Panc1 (cell line): Measurements from ENCODE around the gene ZFP62. TPM values are rescaled to one million over a fixed set of nuclear protein-coding genes. Genes with fewer than 3 reads are reported as not detected.

Source experiments
- ATAC-seq: fragments of 200-7000 bp; cut with Tn5 transposase; 2 replicates; pipeline ENCODE4 v1.9.1; 2020; ENCODE audit warnings: mild to moderate bottlenecking, moderate library complexity
- BruUV-seq: library from RNA; stranded (reverse); fragments of 400-500 nt; replicated peaks from 2 replicates; lab custom pipeline; 2021; lab: Mats Ljungman, UMichigan
- CTCF ChIA-PET: fragments of 300-600 bp; sonication (Branson Sonifier 250); formaldehyde crosslinking; loops from one replicate; lab custom pipeline; 2022; ENCODE audit warnings: antibody characterized with exemption; lab: Charles Lee
- POLR2A ChIA-PET: fragments of 300-600 bp; sonication (Branson Sonifier 250); formaldehyde crosslinking; loops from one replicate; lab custom pipeline; 2022; ENCODE audit warnings: antibody characterized with exemption; lab: Charles Lee
- DNase-seq: peaks from one replicate; pipeline ENCODE4 v3.0.0-alpha.2; 2010; ENCODE audit warnings: low read depth, low spot score
- H3K27ac ChIP-seq: 2 replicates; pipeline ENCODE4 v1.5.1; 2011; ENCODE audit warnings: mild to moderate bottlenecking, low read length, inconsistent platforms
- H3K27me3 ChIP-seq: fragments of 200-500 bp; sonication (Bioruptor generic); 2 replicates; pipeline ENCODE4 v1.6.0; 2014; ENCODE audit warnings: low read length, inconsistent platforms; ENCODE audit not compliant: control insufficient read depth, insufficient read depth
- H3K36me3 ChIP-seq: fragments of 200-500 bp; sonication (Bioruptor generic); 2 replicates; pipeline ENCODE4 v1.5.1; 2014; ENCODE audit warnings: inconsistent platforms, mild to moderate bottlenecking, low read length, moderate library complexity; ENCODE audit not compliant: control insufficient read depth, insufficient read depth
- H3K4me1 ChIP-seq: 2 replicates; pipeline ENCODE4 v1.5.1; 2011; ENCODE audit warnings: inconsistent platforms, mild to moderate bottlenecking, low read length, moderate library complexity; ENCODE audit not compliant: control insufficient read depth, insufficient read depth
- H3K4me3 ChIP-seq, 2 experiments: 2 replicates each; pipeline ENCODE4 v1.5.1; 2011 to 2012; ENCODE audit warnings: low read depth in 2 of 2, low read length in 2 of 2, mild to moderate bottlenecking in 2 of 2, inconsistent platforms in 1 of 2, moderate library complexity in 1 of 2
- H3K9me3 ChIP-seq: fragments of 200-500 bp; sonication (Bioruptor generic); 2 replicates; pipeline ENCODE4 v1.5.1; 2014; ENCODE audit warnings: low read depth, mild to moderate bottlenecking, inconsistent platforms, low read length, moderate library complexity; ENCODE audit not compliant: control insufficient read depth, insufficient read depth
- CTCF ChIP-seq: fragments of 450-650 bp; IDR thresholded peaks from 2 replicates; pipeline ENCODE4 v1.5.1; 2017; ENCODE audit warnings: mild to moderate bottlenecking
- POLR2AphosphoS5 ChIP-seq: IDR thresholded peaks from 2 replicates; pipeline ENCODE4 v1.6.1; 2012; ENCODE audit warnings: mild to moderate bottlenecking, low read depth, low read length, moderate library complexity
- REST ChIP-seq, 2 experiments: IDR thresholded peaks; 2 replicates each; pipeline ENCODE4 v1.6.1; 2011 to 2012; ENCODE audit warnings: low read depth in 2 of 2, control low read depth in 1 of 2, low read length in 1 of 2, mild to moderate bottlenecking in 1 of 2, moderate library complexity in 1 of 2; ENCODE audit not compliant: insufficient read depth in 1 of 2
- SIN3A ChIP-seq: IDR thresholded peaks from 2 replicates; pipeline ENCODE4 v1.6.1; 2012; ENCODE audit warnings: low read depth, mild to moderate bottlenecking, low read length, moderate library complexity, borderline replicate concordance; ENCODE audit not compliant: insufficient read depth
- TCF7L2 ChIP-seq: IDR thresholded peaks from 2 replicates; pipeline ENCODE4 v1.6.1; 2011; ENCODE audit warnings: mild to moderate bottlenecking, low read depth, low read length, inconsistent platforms
- in situ Hi-C: cut with HindIII; loops from 2 replicates; pipeline ENCODE4 v1.10.0; 2016; ENCODE audit warnings: low sequenced_read_pairs, low pct_unique_long_range_greater_than_20kb
- intact Hi-C: fragments of 100-400 bp; cut with micrococcal nuclease; formaldehyde crosslinking; loops from one replicate; pipeline ENCODE4 v1.10.0; 2022; ENCODE audit not compliant: unreplicated experiment
- total RNA-seq: library from RNA; stranded (reverse); gene quantifications from one replicate; pipeline ENCODE4 v1.2.1, GENCODE V29; 2021; ENCODE audit not compliant: unreplicated experiment

ZFP62 gene
- total RNA-seq, 1 experiment from 2014 or later: 17.8 TPM

DNA sequence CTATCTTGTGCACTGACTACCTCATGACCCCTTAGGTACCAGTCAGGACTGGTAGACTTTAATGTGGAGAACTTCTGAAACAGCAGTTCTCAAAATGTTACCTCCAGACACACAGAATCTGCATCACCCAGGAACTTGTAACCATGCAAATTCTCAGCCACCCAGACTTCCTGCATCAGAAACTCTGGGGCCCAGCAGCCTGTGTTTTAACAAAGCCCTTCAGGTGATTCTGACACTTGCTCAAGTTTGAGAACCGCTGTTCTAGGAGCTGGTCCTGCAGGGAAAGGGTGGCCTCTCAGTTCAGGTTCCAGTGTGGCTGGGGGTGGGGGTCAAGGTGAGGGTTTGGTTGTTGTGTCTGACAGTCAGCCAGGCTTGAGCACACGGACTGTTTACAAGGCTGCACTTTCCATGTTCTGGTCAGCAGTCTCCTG, 28.4 kb downstream of the ZFP62 start:
- in situ Hi-C loops: no loop called here
- intact Hi-C loops: no loop called here
- no TSS peak for BruUV-seq
- H3K36me3 ChIP-seq: peaks cover 2% of the 10 kb centered on the region; the same call in 1 of the 2 replicates
- ChIA-PET CTCF (no interaction called here), POLR2A (no interaction called here)
- no peak for TF ChIP-seq REST (IDR thresholded peaks at IDR 0.05; ENCODE audit: insufficient read depth in 1 of 2, low read depth in 2 of 2, low read length in 1 of 2)
- TF ChIP-seq CTCF: no peak
- TF ChIP-seq POLR2AphosphoS5: no peak
- no peak for TF ChIP-seq SIN3A
- TF ChIP-seq TCF7L2: no peak
- H3K27ac ChIP-seq: 0 out of 2 replicates have a peak overlapping the region, but pooled peaks have one; percentile 41
- H3K4me1 ChIP-seq: peaks cover 4% of the 10 kb centered on the region; the same call in 1 of the 2 replicates
- DNase-seq (no peak), ATAC-seq (no peak)
- peaks cover 10% of the 10 kb centered on the region; the same call in 1 of the 2 replicates for H3K9me3 ChIP-seq
- peak overlapping the region in 1 of 2 experiments; percentile 94; a peak in 1 of 4 replicates for H3K4me3 ChIP-seq
- no peaks in the 10 kb centered on the region for H3K27me3 ChIP-seq

DNA sequence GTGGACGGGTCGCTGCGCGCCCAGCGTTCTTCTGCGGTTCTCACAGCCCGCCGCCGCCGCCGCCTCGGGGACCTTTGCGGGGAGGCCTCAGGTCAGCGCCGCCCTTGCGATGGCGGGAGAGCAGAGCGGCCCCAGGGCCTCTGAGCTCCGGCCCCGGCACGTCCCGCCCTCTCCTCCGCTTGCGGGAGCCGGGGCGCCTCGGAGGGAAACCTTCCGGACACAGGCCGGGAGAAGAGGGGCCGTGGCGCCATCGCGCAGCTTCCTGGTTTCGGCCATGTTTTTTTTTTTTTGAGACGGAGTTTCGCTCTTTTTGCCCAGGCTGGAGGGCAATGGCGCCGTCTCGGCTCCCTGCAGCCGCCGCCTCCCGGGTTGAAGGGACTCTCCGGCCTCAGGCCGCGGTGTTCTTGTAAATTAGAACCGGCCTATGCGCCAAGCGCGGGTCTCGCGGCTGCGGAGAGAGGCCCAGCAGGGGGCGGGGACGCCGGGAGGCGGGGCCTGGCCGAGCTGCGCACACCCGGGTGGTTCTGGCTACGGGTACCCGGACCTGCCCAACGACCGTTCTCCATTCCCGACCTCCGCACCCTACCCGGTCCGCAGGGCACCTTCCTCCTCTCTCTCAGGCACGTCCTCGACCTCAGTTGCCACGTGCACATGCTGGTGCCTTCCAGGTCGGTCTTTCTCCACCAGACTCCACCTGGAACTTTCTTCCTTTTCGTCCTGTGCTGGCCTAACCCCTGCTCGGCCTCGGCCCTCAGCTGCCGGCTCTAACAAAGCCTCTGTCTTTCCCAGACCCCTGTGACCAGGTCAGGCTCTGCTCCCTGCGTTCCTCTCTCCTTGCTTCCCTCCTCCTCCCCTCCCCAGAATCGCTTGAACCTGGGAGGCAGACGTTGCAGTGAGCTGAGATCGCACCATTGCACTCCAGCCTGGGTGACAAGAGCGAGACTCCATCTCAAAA, 29.7 kb downstream of the ZFP62 start:
- BruUV-seq: TSS peak; percentile 93
- intact Hi-C loops: no loop called here

More for the DNA sequence above, 29.7 kb downstream of the ZFP62 start:
- Histone ChIP-seq H3K9me3 (peaks cover 10% of the 10 kb centered on the region; the same call in 1 of the 2 replicates), H3K4me1 (peaks cover 4% of the 10 kb centered on the region), H3K36me3 (peaks cover 2% of the 10 kb centered on the region; the same call in 1 of the 2 replicates), H3K27ac (peak overlapping the region; percentile 93), H3K27me3 (no peaks in the 10 kb centered on the region), H3K4me3 (peak overlapping the region; percentile 75 to 94)
- ChIA-PET CTCF (no interaction called here), POLR2A (no interaction called here)
- ATAC-seq: peak; percentile 98
- peak; percentile 28 for DNase-seq
- TF ChIP-seq SIN3A (no peak), POLR2AphosphoS5 (peak; percentile 82), TCF7L2 (0 out of 2 replicates have a peak, but pooled peaks have one; percentile 16), REST (IDR thresholded peaks at IDR 0.05; ENCODE audit: insufficient read depth in 1 of 2, low read depth in 2 of 2, low read length in 1 of 2) (peak in 1 of 2 experiments; percentile 43; a peak in 2 of 4 replicates), CTCF (no peak)
- in situ Hi-C loops: no loop called here
